Measurements from ENCODE around the gene NPHP4. TPM values are rescaled to one million over a fixed set of nuclear protein-coding genes. Genes with fewer than 3 reads are reported as not detected.

The NPHP4 gene
- total RNA-seq, 1 experiment from 2014 or later: 20.0 TPM

DNA sequence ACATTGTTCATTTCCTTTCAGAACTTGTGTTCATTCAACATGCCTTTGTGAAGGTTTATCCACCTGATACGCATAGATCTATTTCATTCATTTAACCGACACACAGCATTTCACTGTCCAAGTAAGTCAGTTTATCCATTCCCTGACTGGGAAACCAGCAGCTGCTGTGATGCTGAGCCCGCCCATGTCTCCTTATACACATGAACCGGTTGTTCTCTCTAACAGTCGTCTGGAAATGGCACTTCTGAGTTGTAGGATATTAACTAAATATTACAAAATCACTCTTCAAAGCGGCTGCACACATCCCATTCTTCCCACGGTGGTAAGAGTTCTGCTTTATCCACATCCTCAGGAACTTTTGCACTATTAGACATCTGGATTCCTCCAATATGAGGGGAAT lies 71.1 kb downstream of the NPHP4 start:
- no peaks in the 10 kb centered on the region for H3K9me2 ChIP-seq (ENCODE audit: insufficient read depth)
- H3K79me2 ChIP-seq (ENCODE audit: insufficient read depth, low read length): no peaks in the 10 kb centered on the region
- no peak for ATAC-seq
- CTCF ChIA-PET: no interaction called here
- H3K4me1 ChIP-seq (ENCODE audit: control insufficient read depth in 1 of 2, insufficient read depth in 2 of 2, low read length in 2 of 2): no peaks in the 10 kb centered on the region
- H4K20me1 ChIP-seq (ENCODE audit: insufficient read depth): no peaks in the 10 kb centered on the region
- no peaks in the 10 kb centered on the region for H3K36me3 ChIP-seq (ENCODE audit: control insufficient read depth in 1 of 2, insufficient read depth in 2 of 2, low read length in 2 of 2)
- no peaks in the 10 kb centered on the region for H3K9me3 ChIP-seq (ENCODE audit: control insufficient read depth in 1 of 2, insufficient read depth in 1 of 2, low read depth in 1 of 2, low read length in 2 of 2)
- no TSS peak for BruUV-seq (replicated peaks)
- H3K4me2 ChIP-seq (ENCODE audit: low read length): no peak overlapping the region
- intact Hi-C loops (cut with micrococcal nuclease): no loop called here
- H3K4me3 ChIP-seq (replicated peaks in 1 of 2; ENCODE audit: low read depth in 1 of 2, low read length in 2 of 2): no peak overlapping the region
- H2AFZ ChIP-seq (ENCODE audit: low read depth, low read length, poor library complexity, severe bottlenecking): no peak overlapping the region
- TF ChIP-seq, protein P1, sequence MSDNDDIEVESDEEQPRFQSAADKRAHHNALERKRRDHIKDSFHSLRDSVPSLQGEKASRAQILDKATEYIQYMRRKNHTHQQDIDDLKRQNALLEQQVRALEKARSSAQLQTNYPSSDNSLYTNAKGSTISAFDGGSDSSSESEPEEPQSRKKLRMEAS (IDR thresholded peaks at IDR 0.05): no peak
- TF ChIP-seq, protein P2, sequence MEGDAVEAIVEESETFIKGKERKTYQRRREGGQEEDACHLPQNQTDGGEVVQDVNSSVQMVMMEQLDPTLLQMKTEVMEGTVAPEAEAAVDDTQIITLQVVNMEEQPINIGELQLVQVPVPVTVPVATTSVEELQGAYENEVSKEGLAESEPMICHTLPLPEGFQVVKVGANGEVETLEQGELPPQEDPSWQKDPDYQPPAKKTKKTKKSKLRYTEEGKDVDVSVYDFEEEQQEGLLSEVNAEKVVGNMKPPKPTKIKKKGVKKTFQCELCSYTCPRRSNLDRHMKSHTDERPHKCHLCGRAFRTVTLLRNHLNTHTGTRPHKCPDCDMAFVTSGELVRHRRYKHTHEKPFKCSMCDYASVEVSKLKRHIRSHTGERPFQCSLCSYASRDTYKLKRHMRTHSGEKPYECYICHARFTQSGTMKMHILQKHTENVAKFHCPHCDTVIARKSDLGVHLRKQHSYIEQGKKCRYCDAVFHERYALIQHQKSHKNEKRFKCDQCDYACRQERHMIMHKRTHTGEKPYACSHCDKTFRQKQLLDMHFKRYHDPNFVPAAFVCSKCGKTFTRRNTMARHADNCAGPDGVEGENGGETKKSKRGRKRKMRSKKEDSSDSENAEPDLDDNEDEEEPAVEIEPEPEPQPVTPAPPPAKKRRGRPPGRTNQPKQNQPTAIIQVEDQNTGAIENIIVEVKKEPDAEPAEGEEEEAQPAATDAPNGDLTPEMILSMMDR (IDR thresholded peaks at IDR 0.05 in 2 of 3, conservative IDR thresholded peaks at IDR 0.05 in 1 of 3; ENCODE audit: borderline replicate concordance in 1 of 3, insufficient read depth in 1 of 3, low read depth in 2 of 3, low read length in 2 of 3): no peak
- TF ChIP-seq SRF (IDR thresholded peaks at IDR 0.05; ENCODE audit: low read depth) (no peak), ZFX (IDR thresholded peaks at IDR 0.05) (no peak), JUND (IDR thresholded peaks at IDR 0.05) (no peak), CBX3 (IDR thresholded peaks at IDR 0.05; ENCODE audit: low read depth) (no peak), SP1 (IDR thresholded peaks at IDR 0.05; ENCODE audit: low read depth) (no peak), EGR1 (IDR thresholded peaks at IDR 0.05; ENCODE audit: low read depth) (no peak), ZBTB33 (IDR thresholded peaks at IDR 0.05; ENCODE audit: extremely low read depth, insufficient replicate concordance, low read length) (no peak), EZH2 (IDR thresholded peaks at IDR 0.05) (no peak), ELF1 (IDR thresholded peaks at IDR 0.05; ENCODE audit: borderline replicate concordance, low read depth) (no peak), CEBPB (IDR thresholded peaks at IDR 0.05; ENCODE audit: low read depth) (no peak), POLR2A (IDR thresholded peaks at IDR 0.05; ENCODE audit: borderline replicate concordance, extremely low read depth, insufficient read depth, insufficient read length) (no peak), EZH2phosphoT487 (IDR thresholded peaks at IDR 0.05; ENCODE audit: borderline replicate concordance) (no peak), YY1 (IDR thresholded peaks at IDR 0.05; ENCODE audit: extremely low read depth, insufficient replicate concordance, low read depth, low read length) (no peak), SIN3A (IDR thresholded peaks at IDR 0.05; ENCODE audit: low read depth) (no peak), TCF7L2 (IDR thresholded peaks at IDR 0.05; ENCODE audit: borderline replicate concordance, extremely low read depth, insufficient read depth, insufficient read length) (no peak), ATF3 (IDR thresholded peaks at IDR 0.05) (no peak)
- TF ChIP-seq, protein P3, sequence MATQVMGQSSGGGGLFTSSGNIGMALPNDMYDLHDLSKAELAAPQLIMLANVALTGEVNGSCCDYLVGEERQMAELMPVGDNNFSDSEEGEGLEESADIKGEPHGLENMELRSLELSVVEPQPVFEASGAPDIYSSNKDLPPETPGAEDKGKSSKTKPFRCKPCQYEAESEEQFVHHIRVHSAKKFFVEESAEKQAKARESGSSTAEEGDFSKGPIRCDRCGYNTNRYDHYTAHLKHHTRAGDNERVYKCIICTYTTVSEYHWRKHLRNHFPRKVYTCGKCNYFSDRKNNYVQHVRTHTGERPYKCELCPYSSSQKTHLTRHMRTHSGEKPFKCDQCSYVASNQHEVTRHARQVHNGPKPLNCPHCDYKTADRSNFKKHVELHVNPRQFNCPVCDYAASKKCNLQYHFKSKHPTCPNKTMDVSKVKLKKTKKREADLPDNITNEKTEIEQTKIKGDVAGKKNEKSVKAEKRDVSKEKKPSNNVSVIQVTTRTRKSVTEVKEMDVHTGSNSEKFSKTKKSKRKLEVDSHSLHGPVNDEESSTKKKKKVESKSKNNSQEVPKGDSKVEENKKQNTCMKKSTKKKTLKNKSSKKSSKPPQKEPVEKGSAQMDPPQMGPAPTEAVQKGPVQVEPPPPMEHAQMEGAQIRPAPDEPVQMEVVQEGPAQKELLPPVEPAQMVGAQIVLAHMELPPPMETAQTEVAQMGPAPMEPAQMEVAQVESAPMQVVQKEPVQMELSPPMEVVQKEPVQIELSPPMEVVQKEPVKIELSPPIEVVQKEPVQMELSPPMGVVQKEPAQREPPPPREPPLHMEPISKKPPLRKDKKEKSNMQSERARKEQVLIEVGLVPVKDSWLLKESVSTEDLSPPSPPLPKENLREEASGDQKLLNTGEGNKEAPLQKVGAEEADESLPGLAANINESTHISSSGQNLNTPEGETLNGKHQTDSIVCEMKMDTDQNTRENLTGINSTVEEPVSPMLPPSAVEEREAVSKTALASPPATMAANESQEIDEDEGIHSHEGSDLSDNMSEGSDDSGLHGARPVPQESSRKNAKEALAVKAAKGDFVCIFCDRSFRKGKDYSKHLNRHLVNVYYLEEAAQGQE (IDR thresholded peaks at IDR 0.05; ENCODE audit: low read depth): no peak
- H3K27me3 ChIP-seq (ENCODE audit: insufficient read depth, low read length): no peaks in the 10 kb centered on the region
- H3K9ac ChIP-seq (ENCODE audit: low read length): no peak overlapping the region
- no peak for DNase-seq (ENCODE audit: low read depth, low spot score)
- POLR2A ChIA-PET: no interaction called here
- RAD21 ChIA-PET (ENCODE audit: low non-redundant PET in 1 of 2, low total read pairs in 2 of 2, uncharacterized antibody in 2 of 2, unreplicated experiment in 2 of 2): no interaction called here
- no peak overlapping the region for H3K27ac ChIP-seq (ENCODE audit: low read depth, low read length)
